A673 (cell line): ENCODE data around the gene FGGY.

Experiments used
- CTCF ChIP-seq: fragments of 300-800, 200-600 bp; sonication (generic); conservative IDR thresholded peaks from 2 replicates; pipeline ENCODE4 v1.5.1; 2017; ENCODE audit warnings: low read depth, mild to moderate bottlenecking, antibody characterized with exemption, low read length, moderate library complexity, mixed read lengths
- EZH2 ChIP-seq: fragments of 200-600 bp; sonication (generic); IDR thresholded peaks from 2 replicates; pipeline ENCODE4 v1.6.1; 2017; ENCODE audit warnings: borderline replicate concordance, low read depth, mild to moderate bottlenecking, mixed read lengths, antibody characterized with exemption, low read length; ENCODE audit not compliant: poor library complexity, severe bottlenecking

DNA sequence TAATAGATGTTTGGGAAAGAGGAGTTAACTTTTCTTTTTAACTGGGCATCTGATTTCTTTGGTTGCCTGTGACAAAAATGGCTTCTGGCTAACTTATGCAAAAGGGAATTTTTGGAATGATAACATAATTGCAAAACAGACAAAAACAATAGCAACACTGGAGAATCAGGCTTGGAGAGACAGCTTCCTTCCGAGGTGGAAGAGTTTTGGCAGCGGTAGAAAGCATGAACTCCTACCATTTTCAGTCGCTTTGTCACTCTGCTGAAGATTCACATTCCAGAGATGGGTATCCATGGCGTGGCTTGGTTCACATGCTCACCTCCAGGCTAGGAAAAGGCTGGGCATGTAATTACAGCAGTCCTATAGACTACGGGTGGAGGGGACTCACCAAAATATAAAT, 17.2 kb upstream of the FGGY start:
- TF ChIP-seq EZH2 (no peak), CTCF (no peak)
